ENCODE measurements around the gene MIGA2.

Gene MIGA2

DNA sequence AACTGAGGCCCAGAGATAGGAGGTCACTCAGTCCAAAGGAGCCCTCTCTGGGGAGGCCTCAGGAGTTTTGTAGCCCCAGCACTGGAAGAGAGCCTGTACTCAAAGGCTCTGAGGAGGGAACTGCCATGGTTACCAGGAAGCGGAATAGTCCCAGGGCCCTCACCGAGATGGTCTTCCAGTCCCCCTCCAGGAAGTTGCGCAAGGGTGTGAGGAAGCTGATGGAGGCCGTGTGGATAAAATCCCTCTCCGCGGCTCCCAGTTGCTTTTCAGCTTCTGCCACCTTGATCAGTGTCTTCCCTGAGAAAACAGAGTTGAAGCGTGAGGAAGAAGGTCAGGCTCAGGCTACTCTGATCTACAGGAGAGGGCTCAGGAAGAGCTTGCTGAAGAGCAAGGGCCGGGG is 21.8 kb upstream of the MIGA2 start:
- TF ChIP-seq POLR2AphosphoS5 (IDR thresholded peaks at IDR 0.05; ENCODE audit: low read depth, low read length), result no peak
- TF ChIP-seq SIN3A (IDR thresholded peaks at IDR 0.05; ENCODE audit: borderline replicate concordance, insufficient read depth, low read length), result no peak
- TF ChIP-seq TAF1 (IDR thresholded peaks at IDR 0.05; ENCODE audit: borderline replicate concordance, insufficient read depth, low read length), result no peak
- no peak for TF ChIP-seq FOXP2 (optimal IDR thresholded peaks at IDR 0.05; ENCODE audit: borderline replicate concordance, extremely low read depth, extremely low read length, insufficient read depth)
- TF ChIP-seq, protein P1, sequence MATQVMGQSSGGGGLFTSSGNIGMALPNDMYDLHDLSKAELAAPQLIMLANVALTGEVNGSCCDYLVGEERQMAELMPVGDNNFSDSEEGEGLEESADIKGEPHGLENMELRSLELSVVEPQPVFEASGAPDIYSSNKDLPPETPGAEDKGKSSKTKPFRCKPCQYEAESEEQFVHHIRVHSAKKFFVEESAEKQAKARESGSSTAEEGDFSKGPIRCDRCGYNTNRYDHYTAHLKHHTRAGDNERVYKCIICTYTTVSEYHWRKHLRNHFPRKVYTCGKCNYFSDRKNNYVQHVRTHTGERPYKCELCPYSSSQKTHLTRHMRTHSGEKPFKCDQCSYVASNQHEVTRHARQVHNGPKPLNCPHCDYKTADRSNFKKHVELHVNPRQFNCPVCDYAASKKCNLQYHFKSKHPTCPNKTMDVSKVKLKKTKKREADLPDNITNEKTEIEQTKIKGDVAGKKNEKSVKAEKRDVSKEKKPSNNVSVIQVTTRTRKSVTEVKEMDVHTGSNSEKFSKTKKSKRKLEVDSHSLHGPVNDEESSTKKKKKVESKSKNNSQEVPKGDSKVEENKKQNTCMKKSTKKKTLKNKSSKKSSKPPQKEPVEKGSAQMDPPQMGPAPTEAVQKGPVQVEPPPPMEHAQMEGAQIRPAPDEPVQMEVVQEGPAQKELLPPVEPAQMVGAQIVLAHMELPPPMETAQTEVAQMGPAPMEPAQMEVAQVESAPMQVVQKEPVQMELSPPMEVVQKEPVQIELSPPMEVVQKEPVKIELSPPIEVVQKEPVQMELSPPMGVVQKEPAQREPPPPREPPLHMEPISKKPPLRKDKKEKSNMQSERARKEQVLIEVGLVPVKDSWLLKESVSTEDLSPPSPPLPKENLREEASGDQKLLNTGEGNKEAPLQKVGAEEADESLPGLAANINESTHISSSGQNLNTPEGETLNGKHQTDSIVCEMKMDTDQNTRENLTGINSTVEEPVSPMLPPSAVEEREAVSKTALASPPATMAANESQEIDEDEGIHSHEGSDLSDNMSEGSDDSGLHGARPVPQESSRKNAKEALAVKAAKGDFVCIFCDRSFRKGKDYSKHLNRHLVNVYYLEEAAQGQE (IDR thresholded peaks at IDR 0.05; ENCODE audit: insufficient read depth in 1 of 2, low read depth in 2 of 2, low read length in 2 of 2), result no peak

DNA sequence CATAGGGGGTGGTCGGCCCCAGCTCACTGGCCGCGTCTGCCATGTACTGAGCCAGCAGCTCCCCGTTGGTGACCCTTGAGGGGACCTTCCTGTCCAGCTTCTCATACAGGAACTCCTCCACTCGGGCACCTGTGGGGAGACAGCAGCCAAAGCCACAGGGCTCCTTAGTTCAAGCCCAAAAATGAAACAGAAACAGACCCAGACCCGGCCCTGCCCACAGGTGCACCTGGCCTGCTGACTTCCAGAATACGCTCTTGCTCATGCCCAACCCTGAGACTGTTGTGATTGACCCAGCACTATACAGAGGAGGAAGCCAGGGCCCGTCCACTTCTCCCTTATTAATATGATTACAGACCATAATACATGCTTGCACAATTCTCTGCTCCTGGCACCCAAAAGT is 15.3 kb upstream of the MIGA2 start:
- no peak for TF ChIP-seq SIN3A (IDR thresholded peaks at IDR 0.05; ENCODE audit: borderline replicate concordance, insufficient read depth, low read length)
- no peak for TF ChIP-seq TAF1 (IDR thresholded peaks at IDR 0.05; ENCODE audit: borderline replicate concordance, insufficient read depth, low read length)
- TF ChIP-seq FOXP2 (optimal IDR thresholded peaks at IDR 0.05; ENCODE audit: borderline replicate concordance, extremely low read depth, extremely low read length, insufficient read depth), result no peak
- TF ChIP-seq, protein P1 (IDR thresholded peaks at IDR 0.05; ENCODE audit: insufficient read depth in 1 of 2, low read depth in 2 of 2, low read length in 2 of 2), result no peak
- no peak for TF ChIP-seq POLR2AphosphoS5 (IDR thresholded peaks at IDR 0.05; ENCODE audit: low read depth, low read length)

GRCh38 chr9:129022037-129022436 is 14.4 kb upstream of the MIGA2 start:
- no peak for TF ChIP-seq TAF1 (IDR thresholded peaks at IDR 0.05; ENCODE audit: borderline replicate concordance, insufficient read depth, low read length)
- no peak for TF ChIP-seq FOXP2 (optimal IDR thresholded peaks at IDR 0.05; ENCODE audit: borderline replicate concordance, extremely low read depth, extremely low read length, insufficient read depth)
- no peak for TF ChIP-seq SIN3A (IDR thresholded peaks at IDR 0.05; ENCODE audit: borderline replicate concordance, insufficient read depth, low read length)

DNA sequence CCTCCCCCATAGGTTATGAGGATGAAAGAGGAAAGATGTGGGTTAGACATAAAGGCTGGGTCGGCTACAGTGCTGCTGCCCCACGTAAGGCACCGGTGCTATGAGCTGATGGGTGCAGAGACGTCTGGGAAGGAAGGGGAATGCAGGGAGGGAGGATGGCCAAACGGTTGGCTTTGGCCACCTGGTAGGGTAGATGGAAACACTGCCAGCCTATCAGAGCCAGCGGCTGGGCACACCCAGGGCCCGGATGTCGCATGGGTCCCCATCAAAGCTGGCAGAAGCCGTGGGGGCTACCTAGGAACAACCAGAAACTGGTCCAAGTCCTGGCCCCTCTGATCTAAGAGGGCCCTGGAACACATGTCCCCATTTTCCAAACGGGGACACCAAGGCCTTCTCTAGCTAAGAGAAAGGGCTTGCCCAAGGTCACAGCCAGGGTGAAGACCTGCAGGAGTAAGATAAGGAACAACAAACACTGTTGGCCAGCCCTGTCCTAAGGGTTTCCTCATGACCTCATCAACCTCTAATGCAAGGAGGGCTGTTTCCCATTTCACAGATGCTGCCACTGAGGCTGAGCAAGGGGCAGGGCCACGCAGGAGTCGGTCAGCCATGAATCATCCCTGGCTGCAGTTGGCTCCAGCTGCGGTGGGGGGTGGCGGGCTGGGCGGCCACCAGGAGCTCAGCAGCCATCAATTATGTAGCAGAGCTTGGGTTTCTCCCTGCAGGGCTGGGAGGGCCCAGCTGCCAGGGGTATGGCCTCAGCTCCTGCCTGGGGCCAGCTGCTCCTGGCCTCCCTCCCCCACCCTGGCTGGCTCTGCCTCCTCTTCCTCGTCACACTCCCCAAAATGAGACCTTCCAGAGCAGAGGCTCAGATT is 13.2 kb upstream of the MIGA2 start:
- TF ChIP-seq SIN3A (IDR thresholded peaks at IDR 0.05; ENCODE audit: borderline replicate concordance, insufficient read depth, low read length) (no peak), TAF1 (IDR thresholded peaks at IDR 0.05; ENCODE audit: borderline replicate concordance, insufficient read depth, low read length) (no peak), POLR2AphosphoS5 (IDR thresholded peaks at IDR 0.05; ENCODE audit: low read depth, low read length) (no peak), FOXP2 (optimal IDR thresholded peaks at IDR 0.05; ENCODE audit: borderline replicate concordance, extremely low read depth, extremely low read length, insufficient read depth) (no peak)
- TF ChIP-seq, protein P1 (IDR thresholded peaks at IDR 0.05; ENCODE audit: insufficient read depth in 1 of 2, low read depth in 2 of 2, low read length in 2 of 2), result no peak

DNA sequence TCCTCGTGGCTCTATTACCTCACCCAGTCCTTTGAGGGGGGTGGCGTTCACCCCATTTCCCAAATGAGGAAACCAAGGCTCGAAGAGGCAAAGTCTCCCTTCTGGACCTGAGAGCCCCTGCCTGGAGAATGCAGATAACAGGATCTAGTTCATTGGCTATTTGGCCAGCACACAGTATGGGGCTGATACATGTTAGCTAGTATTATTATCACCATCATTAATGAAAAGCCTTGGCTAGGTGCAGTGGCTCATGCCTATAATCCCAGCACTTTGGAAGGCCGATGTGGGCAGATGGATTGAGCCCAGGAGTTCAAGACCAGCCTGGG is 12.6 kb upstream of the MIGA2 start:
- TF ChIP-seq SIN3A (IDR thresholded peaks at IDR 0.05; ENCODE audit: borderline replicate concordance, insufficient read depth, low read length), result no peak
- TF ChIP-seq, protein P1 (IDR thresholded peaks at IDR 0.05; ENCODE audit: insufficient read depth in 1 of 2, low read depth in 2 of 2, low read length in 2 of 2), result no peak
- no peak for TF ChIP-seq TAF1 (IDR thresholded peaks at IDR 0.05; ENCODE audit: borderline replicate concordance, insufficient read depth, low read length)
- TF ChIP-seq FOXP2 (optimal IDR thresholded peaks at IDR 0.05; ENCODE audit: borderline replicate concordance, extremely low read depth, extremely low read length, insufficient read depth), result no peak
- TF ChIP-seq POLR2AphosphoS5 (IDR thresholded peaks at IDR 0.05; ENCODE audit: low read depth, low read length), result no peak

Data from PFSK-1 (cell line).